Measurements from ENCODE around the gene GALNT12. TPM values are rescaled to one million over a fixed set of nuclear protein-coding genes. Genes with fewer than 3 reads are reported as not detected.

Gene GALNT12
- total RNA-seq, 1 donor = 10.1 TPM

GRCh38 chr9:98877311-98877710, 69.8 kb downstream of the GALNT12 start:
- Histone ChIP-seq H3K27ac (ENCODE audit: low read depth, low read length) (no peak overlapping the region), H3K9me3 (ENCODE audit: low read depth, low read length) (no peaks in the 10 kb centered on the region), H3K79me2 (ENCODE audit: insufficient read depth, low read length) (no peaks in the 10 kb centered on the region), H3K4me1 (ENCODE audit: insufficient read depth, low read length) (peaks cover 13% of the 10 kb centered on the region), H3K27me3 (ENCODE audit: insufficient read depth, low read length) (peaks cover 14% of the 10 kb centered on the region), H3K36me3 (ENCODE audit: insufficient read depth, low read length) (no peaks in the 10 kb centered on the region), H2AFZ (ENCODE audit: low read length) (no peak overlapping the region), H3K4me2 (ENCODE audit: insufficient read depth, low read length) (no peak overlapping the region), H3K4me3 (ENCODE audit: insufficient read depth, low read length) (no peak overlapping the region), H4K20me1 (ENCODE audit: insufficient read depth, low read length) (no peaks in the 10 kb centered on the region)
- TF ChIP-seq, protein P1, sequence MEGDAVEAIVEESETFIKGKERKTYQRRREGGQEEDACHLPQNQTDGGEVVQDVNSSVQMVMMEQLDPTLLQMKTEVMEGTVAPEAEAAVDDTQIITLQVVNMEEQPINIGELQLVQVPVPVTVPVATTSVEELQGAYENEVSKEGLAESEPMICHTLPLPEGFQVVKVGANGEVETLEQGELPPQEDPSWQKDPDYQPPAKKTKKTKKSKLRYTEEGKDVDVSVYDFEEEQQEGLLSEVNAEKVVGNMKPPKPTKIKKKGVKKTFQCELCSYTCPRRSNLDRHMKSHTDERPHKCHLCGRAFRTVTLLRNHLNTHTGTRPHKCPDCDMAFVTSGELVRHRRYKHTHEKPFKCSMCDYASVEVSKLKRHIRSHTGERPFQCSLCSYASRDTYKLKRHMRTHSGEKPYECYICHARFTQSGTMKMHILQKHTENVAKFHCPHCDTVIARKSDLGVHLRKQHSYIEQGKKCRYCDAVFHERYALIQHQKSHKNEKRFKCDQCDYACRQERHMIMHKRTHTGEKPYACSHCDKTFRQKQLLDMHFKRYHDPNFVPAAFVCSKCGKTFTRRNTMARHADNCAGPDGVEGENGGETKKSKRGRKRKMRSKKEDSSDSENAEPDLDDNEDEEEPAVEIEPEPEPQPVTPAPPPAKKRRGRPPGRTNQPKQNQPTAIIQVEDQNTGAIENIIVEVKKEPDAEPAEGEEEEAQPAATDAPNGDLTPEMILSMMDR (IDR thresholded peaks at IDR 0.05; ENCODE audit: extremely low read depth, low read depth, low read length) = no peak
- no peak for DNase-seq (ENCODE audit: insufficient read length, low spot score, missing footprints)

DNA sequence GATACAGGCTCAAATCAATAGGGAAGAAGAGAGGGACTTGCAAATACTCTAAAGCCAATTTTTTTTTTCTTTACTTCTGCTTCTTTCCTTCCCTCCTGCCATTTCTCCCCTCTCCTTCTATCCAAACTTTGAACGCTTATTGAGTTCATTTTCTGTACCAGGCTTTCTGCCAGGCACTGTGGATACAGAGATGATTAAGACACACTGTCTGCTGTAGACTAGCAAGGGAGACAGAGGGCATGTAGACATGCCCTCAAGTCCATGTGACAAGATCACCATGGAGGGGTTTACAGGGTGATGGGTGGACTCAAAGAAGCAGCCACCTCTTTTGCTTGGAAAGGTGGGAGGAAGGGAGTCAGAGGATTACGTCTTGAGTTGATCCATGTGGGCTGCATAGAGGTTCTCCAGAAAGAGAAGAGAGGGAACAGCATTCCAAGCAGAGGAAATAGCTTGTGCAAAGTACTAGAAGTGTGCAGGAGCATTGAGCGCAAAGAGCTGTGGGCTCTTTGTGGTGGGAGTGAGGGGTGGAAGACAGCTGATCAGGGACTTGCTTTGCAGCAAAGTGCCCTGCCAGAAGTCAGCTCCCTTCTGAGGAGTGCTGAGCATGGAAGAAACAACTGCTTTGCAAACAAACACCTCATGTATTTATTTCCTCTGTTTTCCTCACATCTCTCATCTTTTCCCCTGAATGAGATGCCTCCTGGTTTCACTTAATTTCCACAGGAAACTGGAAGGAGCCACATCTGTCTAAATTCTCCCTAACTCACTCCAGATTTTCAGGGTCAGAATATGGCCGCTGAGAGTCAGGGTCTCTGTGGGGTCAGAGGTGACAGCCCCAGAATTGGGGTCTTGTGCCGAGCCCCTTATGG, 71.9 kb downstream of the GALNT12 start:
- H4K20me1 ChIP-seq (ENCODE audit: insufficient read depth, low read length) = no peaks in the 10 kb centered on the region
- peaks cover 14% of the 10 kb centered on the region for H3K27me3 ChIP-seq (ENCODE audit: insufficient read depth, low read length)
- H3K36me3 ChIP-seq (ENCODE audit: insufficient read depth, low read length) = no peaks in the 10 kb centered on the region
- peaks cover 11% of the 10 kb centered on the region for H3K4me1 ChIP-seq (ENCODE audit: insufficient read depth, low read length)
- no peaks in the 10 kb centered on the region for H3K9me3 ChIP-seq (ENCODE audit: low read depth, low read length)
- DNase-seq (ENCODE audit: insufficient read length, low spot score, missing footprints) = no peak
- TF ChIP-seq, protein P1 (IDR thresholded peaks at IDR 0.05; ENCODE audit: extremely low read depth, low read depth, low read length) = no peak
- H3K4me2 ChIP-seq (ENCODE audit: insufficient read depth, low read length) = no peak overlapping the region
- H2AFZ ChIP-seq (ENCODE audit: low read length) = no peak overlapping the region
- H3K4me3 ChIP-seq (ENCODE audit: insufficient read depth, low read length) = no peak overlapping the region
- H3K79me2 ChIP-seq (ENCODE audit: insufficient read depth, low read length) = no peaks in the 10 kb centered on the region
- H3K27ac ChIP-seq (ENCODE audit: low read depth, low read length) = no peak overlapping the region

- Histone ChIP-seq H3K4me2 (ENCODE audit: insufficient read depth, low read length) (no peak overlapping the region), H3K36me3 (ENCODE audit: insufficient read depth, low read length) (no peaks in the 10 kb centered on the region), H3K27ac (ENCODE audit: low read depth, low read length) (no peak overlapping the region), H2AFZ (ENCODE audit: low read length) (no peak overlapping the region), H3K9me3 (ENCODE audit: low read depth, low read length) (no peaks in the 10 kb centered on the region), H3K27me3 (ENCODE audit: insufficient read depth, low read length) (peaks cover 14% of the 10 kb centered on the region), H3K4me1 (ENCODE audit: insufficient read depth, low read length) (peaks cover 11% of the 10 kb centered on the region), H4K20me1 (ENCODE audit: insufficient read depth, low read length) (no peaks in the 10 kb centered on the region), H3K4me3 (ENCODE audit: insufficient read depth, low read length) (no peak overlapping the region), H3K79me2 (ENCODE audit: insufficient read depth, low read length) (no peaks in the 10 kb centered on the region)
- TF ChIP-seq, protein P1 (IDR thresholded peaks at IDR 0.05; ENCODE audit: extremely low read depth, low read depth, low read length) = no peak
- no peak for DNase-seq (ENCODE audit: insufficient read length, low spot score, missing footprints)
These were observed 72.5 kb downstream of the GALNT12 start for GRCh38 chr9:98879963-98880310.

GRCh38 chr9:98880311-98881015, 73.0 kb downstream of the GALNT12 start:
- H3K9me3 ChIP-seq (ENCODE audit: low read depth, low read length) = no peaks in the 10 kb centered on the region
- H3K4me3 ChIP-seq (ENCODE audit: insufficient read depth, low read length) = no peak overlapping the region
- H3K4me2 ChIP-seq (ENCODE audit: insufficient read depth, low read length) = no peak overlapping the region
- H4K20me1 ChIP-seq (ENCODE audit: insufficient read depth, low read length) = no peaks in the 10 kb centered on the region
- TF ChIP-seq, protein P1 (IDR thresholded peaks at IDR 0.05; ENCODE audit: extremely low read depth, low read depth, low read length) = no peak
- H3K27me3 ChIP-seq (ENCODE audit: insufficient read depth, low read length) = peaks cover 11% of the 10 kb centered on the region
- no peak overlapping the region for H2AFZ ChIP-seq (ENCODE audit: low read length)
- no peak for DNase-seq (ENCODE audit: insufficient read length, low spot score, missing footprints)
- no peak overlapping the region for H3K27ac ChIP-seq (ENCODE audit: low read depth, low read length)
- H3K36me3 ChIP-seq (ENCODE audit: insufficient read depth, low read length) = no peaks in the 10 kb centered on the region
- peaks cover 11% of the 10 kb centered on the region for H3K4me1 ChIP-seq (ENCODE audit: insufficient read depth, low read length)
- no peaks in the 10 kb centered on the region for H3K79me2 ChIP-seq (ENCODE audit: insufficient read depth, low read length)

Measured in osteoblast (primary cell).